ENCODE results near the gene VAMP5. TPM values are rescaled to one million over a fixed set of nuclear protein-coding genes. Genes with fewer than 3 reads are reported as not detected.
A peak's percentile ranks its signal among the peaks of the same experiment; 100 is the strongest.
"Not testable (repeated sequence)": the region's sequence is repeated elsewhere in the genome, so short reads cannot be mapped to it uniquely, and the experiment has no call there.

Gene VAMP5
- total RNA-seq, 2 donors from 2014 or later = 3.0 to 10.4 TPM

DNA sequence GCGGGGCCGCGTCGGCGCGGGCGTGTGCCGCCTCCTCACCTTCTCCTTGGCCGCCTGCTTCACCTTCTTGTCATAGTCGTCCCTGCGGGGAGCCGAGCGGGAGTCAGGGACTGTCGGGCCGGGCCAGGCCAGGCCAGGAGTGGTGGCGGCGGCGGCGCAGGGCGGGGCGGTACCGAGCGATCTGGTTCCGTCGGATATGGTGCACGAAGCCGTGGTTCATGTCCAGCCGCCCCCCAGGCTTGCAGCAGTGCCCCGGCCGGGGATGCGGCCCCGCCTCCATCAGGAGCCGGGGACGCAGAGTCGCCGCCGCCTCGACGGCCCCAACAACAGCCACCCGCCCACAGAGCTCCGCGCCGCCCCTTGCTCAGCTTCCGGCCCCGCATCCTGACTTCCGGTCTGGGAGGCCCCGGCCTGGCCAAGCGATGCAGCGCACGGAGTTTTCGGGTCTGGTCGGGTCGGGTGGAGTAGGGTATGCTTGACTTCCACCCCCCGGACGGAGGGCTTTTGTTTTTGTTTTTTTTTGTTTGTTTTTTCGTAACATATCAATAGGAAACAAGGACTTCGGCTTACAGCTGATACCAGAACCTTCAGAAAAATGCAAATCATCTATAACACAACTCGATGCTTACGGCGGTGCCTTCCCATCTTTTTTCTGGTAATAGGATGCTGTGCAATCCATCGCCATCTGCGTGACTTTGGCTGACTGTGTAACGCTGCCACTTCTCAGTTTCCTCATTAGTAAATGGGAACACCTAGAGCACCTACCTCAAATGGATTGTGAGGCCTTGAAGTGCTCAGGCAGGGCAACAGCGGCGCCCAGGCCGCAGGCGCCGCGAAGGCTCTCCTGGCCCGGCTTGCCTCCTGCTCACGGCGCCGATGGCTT, 27.7 kb downstream of the VAMP5 start, which contains the start of gene C2orf68:
TSS of gene C2orf68 (minus strand) at position 362 of the 883 bp plus-strand sequence. CDS start at position 280, 82 bp downstream.
- no peaks in the 10 kb centered on the region for H3K27me3 ChIP-seq
- no peaks in the 10 kb centered on the region for H3K9me3 ChIP-seq
- peaks cover 0 to 8% of the 10 kb centered on the region in 2 donors for H3K36me3 ChIP-seq (replicated peaks in 1 of 2; ENCODE audit: insufficient read depth in 1 of 2, low read depth in 2 of 2)
- TF ChIP-seq POLR2A (IDR thresholded peaks at IDR 0.05) = peak; percentile 50 to 79 (median 70)
- TF ChIP-seq, protein P1, sequence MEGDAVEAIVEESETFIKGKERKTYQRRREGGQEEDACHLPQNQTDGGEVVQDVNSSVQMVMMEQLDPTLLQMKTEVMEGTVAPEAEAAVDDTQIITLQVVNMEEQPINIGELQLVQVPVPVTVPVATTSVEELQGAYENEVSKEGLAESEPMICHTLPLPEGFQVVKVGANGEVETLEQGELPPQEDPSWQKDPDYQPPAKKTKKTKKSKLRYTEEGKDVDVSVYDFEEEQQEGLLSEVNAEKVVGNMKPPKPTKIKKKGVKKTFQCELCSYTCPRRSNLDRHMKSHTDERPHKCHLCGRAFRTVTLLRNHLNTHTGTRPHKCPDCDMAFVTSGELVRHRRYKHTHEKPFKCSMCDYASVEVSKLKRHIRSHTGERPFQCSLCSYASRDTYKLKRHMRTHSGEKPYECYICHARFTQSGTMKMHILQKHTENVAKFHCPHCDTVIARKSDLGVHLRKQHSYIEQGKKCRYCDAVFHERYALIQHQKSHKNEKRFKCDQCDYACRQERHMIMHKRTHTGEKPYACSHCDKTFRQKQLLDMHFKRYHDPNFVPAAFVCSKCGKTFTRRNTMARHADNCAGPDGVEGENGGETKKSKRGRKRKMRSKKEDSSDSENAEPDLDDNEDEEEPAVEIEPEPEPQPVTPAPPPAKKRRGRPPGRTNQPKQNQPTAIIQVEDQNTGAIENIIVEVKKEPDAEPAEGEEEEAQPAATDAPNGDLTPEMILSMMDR (IDR thresholded peaks at IDR 0.05) = no peak
- H3K4me3 ChIP-seq = peak within 1 kb of the TSS; percentile 33 to 59
- H3K27ac ChIP-seq = peak within 1 kb of the TSS; percentile 76 to 86 (median 81)
- 7 to 16% methylated on average over 33 to 71 of the region's 73 CpGs for WGBS, 2 donors
- peaks cover 39% of the 10 kb centered on the region for H3K4me1 ChIP-seq
- DNase-seq (peak; percentile 89 to 92 (median 90)), ATAC-seq (peak; percentile 83)
- intact Hi-C loops (cut with DNase I) = no loop called here

DNA sequence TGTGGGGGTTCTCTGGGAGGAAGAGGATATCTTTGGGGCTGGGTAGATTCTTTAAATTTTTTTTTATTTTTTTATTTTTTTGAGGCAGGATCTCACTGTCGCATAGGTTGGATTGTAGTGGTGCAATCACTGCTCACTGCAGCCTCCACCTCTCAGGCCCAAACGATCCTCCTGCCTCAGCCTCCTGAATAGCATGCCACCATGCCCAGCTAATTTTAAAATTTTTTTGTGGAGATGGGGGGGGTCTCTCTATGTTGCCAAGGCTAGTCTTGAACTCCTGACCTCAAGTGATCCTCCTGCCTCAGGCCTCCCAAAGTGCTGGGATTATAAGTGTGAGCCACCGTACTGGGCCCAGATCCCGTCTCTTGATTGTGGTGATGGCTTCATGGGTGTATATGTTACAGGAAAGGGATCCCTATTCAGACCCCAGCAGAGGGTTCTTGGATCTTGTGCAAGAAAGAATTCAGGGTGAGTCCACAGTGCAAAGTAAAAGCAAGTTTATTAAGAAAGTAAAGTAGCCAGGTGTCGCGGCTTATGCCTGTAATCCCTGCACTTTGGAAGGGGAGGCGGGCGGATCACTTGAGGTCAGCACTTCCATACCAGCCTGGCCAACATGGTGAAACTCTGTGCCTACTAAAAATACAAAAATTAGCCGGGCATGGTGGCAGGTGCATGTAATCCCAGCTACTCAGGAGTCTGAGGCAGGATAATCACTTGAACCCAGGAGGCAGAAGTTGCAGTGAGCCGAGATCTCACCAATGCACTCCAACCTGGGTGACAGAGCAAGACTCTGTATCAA, 29.7 kb downstream of the VAMP5 start:
- Histone ChIP-seq H3K4me1 (peaks cover 46% of the 10 kb centered on the region), H3K27ac (no peak overlapping the region), H3K4me3 (no peak overlapping the region), H3K27me3 (no peaks in the 10 kb centered on the region), H3K9me3 (no peaks in the 10 kb centered on the region), H3K36me3 (replicated peaks in 1 of 2; ENCODE audit: insufficient read depth in 1 of 2, low read depth in 2 of 2) (peaks cover 0 to 2% of the 10 kb centered on the region in 2 donors)
- intact Hi-C loops (cut with DNase I) = no loop called here
- TF ChIP-seq, protein P1 (IDR thresholded peaks at IDR 0.05) = no peak
- no peak for TF ChIP-seq POLR2A (IDR thresholded peaks at IDR 0.05)
- DNase-seq (no peak), ATAC-seq (no peak)
- 83% methylated on average over 10 of the region's 10 CpGs for WGBS, 2 donors

DNA sequence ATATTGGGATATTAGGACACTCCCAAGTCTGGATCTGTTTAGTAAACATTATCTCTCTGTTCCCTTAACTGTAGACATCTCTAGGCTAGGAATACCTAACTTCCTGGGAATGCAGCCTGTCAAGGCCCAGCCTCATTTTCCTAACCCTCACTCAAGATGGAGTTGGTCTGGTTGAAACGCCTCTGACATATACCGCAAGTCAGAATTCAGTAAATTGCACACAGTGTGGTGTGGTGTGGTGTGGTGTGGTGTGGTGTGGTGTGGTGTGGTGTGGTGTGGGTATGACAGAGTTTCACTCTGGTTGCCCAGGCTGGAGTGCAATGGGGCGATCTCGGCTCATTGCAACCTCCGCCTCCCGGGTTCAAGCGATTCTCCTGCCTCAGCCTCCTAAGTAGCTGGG, 30.5 kb downstream of the VAMP5 start:
- H3K4me3 ChIP-seq; DNase-seq; intact Hi-C loops (cut with DNase I); H3K27me3 ChIP-seq; H3K27ac ChIP-seq; H3K9me3 ChIP-seq; ATAC-seq; H3K36me3 ChIP-seq (replicated peaks in 1 of 2; ENCODE audit: insufficient read depth in 1 of 2, low read depth in 2 of 2): not testable (repeated sequence)
- 93 to 94% methylated on average over 7 of the region's 7 CpGs for WGBS, 2 donors
- peaks cover 44% of the 10 kb centered on the region for H3K4me1 ChIP-seq

DNA sequence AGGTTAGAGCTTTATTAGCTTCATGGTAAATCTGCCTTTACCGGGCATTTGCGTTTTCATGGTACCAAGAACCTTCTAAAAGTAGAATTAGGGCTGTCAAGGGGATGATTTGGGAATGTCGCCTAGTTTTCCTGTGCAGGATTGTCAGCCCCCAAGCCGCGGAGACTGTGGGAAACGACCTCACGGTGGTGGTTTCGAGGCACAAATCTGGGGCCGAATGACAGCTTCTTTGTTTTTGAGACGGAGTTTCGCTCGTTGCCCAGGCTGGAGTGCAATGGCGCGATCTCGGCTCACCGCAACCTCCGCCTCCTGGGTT, 31.1 kb downstream of the VAMP5 start:
- H3K4me3 ChIP-seq = no peak overlapping the region
- DNase-seq = no peak
- intact Hi-C loops (cut with DNase I) = no loop called here
- H3K27me3 ChIP-seq = no peaks in the 10 kb centered on the region
- no peaks in the 10 kb centered on the region for H3K9me3 ChIP-seq
- ATAC-seq = no peak
- H3K36me3 ChIP-seq (replicated peaks in 1 of 2; ENCODE audit: insufficient read depth in 1 of 2, low read depth in 2 of 2) = peaks cover 0 to 2% of the 10 kb centered on the region in 2 donors
- no peak for TF ChIP-seq POLR2A (IDR thresholded peaks at IDR 0.05)
- TF ChIP-seq, protein P1 (IDR thresholded peaks at IDR 0.05) = no peak
- peaks cover 38% of the 10 kb centered on the region for H3K4me1 ChIP-seq
- 87 to 89% methylated on average over 12 to 17 of the region's 17 CpGs for WGBS, 2 donors
- H3K27ac ChIP-seq = peak overlapping the region; percentile 49 to 93 (median 84)

DNA sequence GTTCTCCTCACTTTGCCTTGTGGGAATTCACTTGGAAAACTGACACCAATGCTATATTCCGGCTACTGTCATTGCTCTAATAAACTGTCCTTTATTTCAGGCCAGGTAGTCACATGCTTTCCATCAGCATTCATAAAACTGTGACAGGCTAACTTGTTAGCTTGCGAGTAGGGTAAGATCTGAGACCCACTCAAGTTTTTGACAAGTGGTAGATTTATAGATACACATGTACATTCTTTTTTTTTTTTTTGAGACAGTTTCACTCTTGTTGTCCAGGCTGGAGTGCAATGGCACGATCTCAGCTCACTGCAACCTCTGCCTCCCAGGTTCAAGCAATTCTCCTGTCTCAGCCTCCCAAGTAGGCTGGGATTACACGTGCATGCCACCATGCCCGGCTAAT, 33.5 kb downstream of the VAMP5 start:
- H3K36me3 ChIP-seq (replicated peaks in 1 of 2; ENCODE audit: insufficient read depth in 1 of 2, low read depth in 2 of 2) = peaks cover 0 to 11% of the 10 kb centered on the region in 2 donors
- 70 to 80% methylated on average over 5 of the region's 5 CpGs for WGBS, 2 donors
- DNase-seq; H3K4me3 ChIP-seq; ATAC-seq; H3K9me3 ChIP-seq; H3K27me3 ChIP-seq; H3K27ac ChIP-seq; intact Hi-C loops (cut with DNase I): not testable (repeated sequence)
- H3K4me1 ChIP-seq = peaks cover 22% of the 10 kb centered on the region
